ENCODE measurements around the gene CSNK1A1L. TPM values are rescaled to one million over a fixed set of nuclear protein-coding genes. Genes with fewer than 3 reads are reported as not detected.

The CSNK1A1L gene
- total RNA-seq, 1 donor from 2014 or later = not detected

GRCh38 chr13:37142877-37143276 lies 37.4 kb upstream of the CSNK1A1L start:
- Mint-ChIP-seq H3K4me1 (ENCODE audit: low read depth) (no peaks in the 10 kb centered on the region), H3K27ac (no peak overlapping the region), H3K4me3 (ENCODE audit: low read depth) (no peak overlapping the region), H3K36me3 (ENCODE audit: insufficient read depth) (no peaks in the 10 kb centered on the region), H3K9me3 (ENCODE audit: low read depth) (no peaks in the 10 kb centered on the region), H3K27me3 (no peaks in the 10 kb centered on the region)
- TF ChIP-seq, protein P1, sequence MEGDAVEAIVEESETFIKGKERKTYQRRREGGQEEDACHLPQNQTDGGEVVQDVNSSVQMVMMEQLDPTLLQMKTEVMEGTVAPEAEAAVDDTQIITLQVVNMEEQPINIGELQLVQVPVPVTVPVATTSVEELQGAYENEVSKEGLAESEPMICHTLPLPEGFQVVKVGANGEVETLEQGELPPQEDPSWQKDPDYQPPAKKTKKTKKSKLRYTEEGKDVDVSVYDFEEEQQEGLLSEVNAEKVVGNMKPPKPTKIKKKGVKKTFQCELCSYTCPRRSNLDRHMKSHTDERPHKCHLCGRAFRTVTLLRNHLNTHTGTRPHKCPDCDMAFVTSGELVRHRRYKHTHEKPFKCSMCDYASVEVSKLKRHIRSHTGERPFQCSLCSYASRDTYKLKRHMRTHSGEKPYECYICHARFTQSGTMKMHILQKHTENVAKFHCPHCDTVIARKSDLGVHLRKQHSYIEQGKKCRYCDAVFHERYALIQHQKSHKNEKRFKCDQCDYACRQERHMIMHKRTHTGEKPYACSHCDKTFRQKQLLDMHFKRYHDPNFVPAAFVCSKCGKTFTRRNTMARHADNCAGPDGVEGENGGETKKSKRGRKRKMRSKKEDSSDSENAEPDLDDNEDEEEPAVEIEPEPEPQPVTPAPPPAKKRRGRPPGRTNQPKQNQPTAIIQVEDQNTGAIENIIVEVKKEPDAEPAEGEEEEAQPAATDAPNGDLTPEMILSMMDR (IDR thresholded peaks at IDR 0.05; ENCODE audit: unreplicated experiment) = no peak
- DNase-seq (ENCODE audit: low spot score, unreplicated experiment) = no peak

DNA sequence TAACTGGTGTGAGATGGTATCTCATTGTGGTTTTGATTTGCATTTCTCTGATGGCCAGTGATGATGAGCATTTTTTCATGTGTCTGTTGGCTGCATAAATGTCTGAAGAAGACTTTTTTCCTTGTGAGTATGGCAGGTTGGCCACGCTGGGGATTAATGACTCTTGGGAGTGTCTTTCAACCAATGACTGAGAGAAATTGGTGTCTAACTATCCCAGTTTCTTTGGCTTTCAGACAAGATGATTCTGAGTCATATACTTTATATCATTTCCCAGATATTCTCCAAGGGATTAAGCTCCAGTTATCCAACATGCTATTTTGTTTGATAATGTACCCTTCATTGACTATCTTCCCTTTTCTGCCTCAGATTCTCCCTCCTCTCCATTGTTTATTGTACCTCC lies 35.5 kb upstream of the CSNK1A1L start:
- Mint-ChIP-seq H3K27ac (no peak overlapping the region), H3K4me1 (ENCODE audit: low read depth) (no peaks in the 10 kb centered on the region), H3K27me3 (no peaks in the 10 kb centered on the region), H3K9me3 (ENCODE audit: low read depth) (no peaks in the 10 kb centered on the region), H3K36me3 (ENCODE audit: insufficient read depth) (no peaks in the 10 kb centered on the region), H3K4me3 (ENCODE audit: low read depth) (no peak overlapping the region)
- DNase-seq (ENCODE audit: low spot score, unreplicated experiment) = no peak
- TF ChIP-seq, protein P1 (IDR thresholded peaks at IDR 0.05; ENCODE audit: unreplicated experiment) = no peak

DNA sequence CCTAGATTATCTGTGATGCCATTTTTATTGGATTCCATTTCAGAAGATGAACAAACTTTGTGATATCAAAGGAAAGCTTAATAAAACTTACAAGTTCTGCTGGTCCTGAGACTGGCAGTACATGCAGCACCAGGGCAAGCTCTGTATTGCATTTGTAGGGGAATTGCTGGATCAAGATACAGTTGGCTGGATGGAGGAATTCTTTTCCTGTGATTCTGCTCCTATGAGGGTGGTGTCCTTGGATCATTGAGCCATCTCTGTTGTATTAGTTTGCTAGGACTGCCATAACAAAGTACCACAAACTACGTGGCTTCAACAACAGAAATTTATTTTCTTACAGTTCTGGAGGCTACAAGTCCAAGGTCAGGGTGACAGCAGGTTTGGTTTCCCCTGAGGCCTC lies 33.9 kb upstream of the CSNK1A1L start:
- H3K9me3 Mint-ChIP-seq (ENCODE audit: low read depth) = no peaks in the 10 kb centered on the region
- TF ChIP-seq, protein P1 (IDR thresholded peaks at IDR 0.05; ENCODE audit: unreplicated experiment) = no peak
- DNase-seq (ENCODE audit: low spot score, unreplicated experiment) = no peak

DNA sequence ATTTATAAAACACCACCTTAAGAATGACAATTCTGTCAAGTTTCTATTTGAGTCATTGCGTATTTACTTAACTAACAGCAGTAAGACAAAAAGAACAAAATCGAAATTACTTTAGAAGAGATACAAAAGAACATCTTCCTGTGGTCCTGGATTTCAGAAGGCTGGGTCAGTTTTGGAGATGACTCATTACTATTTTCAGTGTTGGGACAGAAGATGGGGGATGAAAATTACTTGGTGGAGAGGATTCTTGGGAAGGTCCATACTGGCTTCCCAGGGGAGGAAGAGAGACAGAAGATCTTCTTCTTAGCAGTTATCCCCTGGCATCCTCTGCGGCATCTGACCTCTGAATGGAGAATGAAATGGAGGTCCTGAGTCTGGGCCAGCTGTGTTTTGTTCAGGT lies 33.5 kb upstream of the CSNK1A1L start:
- Mint-ChIP-seq H3K9me3 (ENCODE audit: low read depth) (no peaks in the 10 kb centered on the region), H3K27ac (no peak overlapping the region), H3K4me3 (ENCODE audit: low read depth) (no peak overlapping the region), H3K4me1 (ENCODE audit: low read depth) (no peaks in the 10 kb centered on the region), H3K36me3 (ENCODE audit: insufficient read depth) (no peaks in the 10 kb centered on the region), H3K27me3 (no peaks in the 10 kb centered on the region)
- no peak for DNase-seq (ENCODE audit: low spot score, unreplicated experiment)
- TF ChIP-seq, protein P1 (IDR thresholded peaks at IDR 0.05; ENCODE audit: unreplicated experiment) = no peak

More for the DNA sequence above, 33.9 kb upstream of the CSNK1A1L start:
- Mint-ChIP-seq H3K27me3 (no peaks in the 10 kb centered on the region), H3K4me3 (ENCODE audit: low read depth) (no peak overlapping the region), H3K36me3 (ENCODE audit: insufficient read depth) (no peaks in the 10 kb centered on the region), H3K4me1 (ENCODE audit: low read depth) (no peaks in the 10 kb centered on the region), H3K27ac (no peak overlapping the region)

DNA sequence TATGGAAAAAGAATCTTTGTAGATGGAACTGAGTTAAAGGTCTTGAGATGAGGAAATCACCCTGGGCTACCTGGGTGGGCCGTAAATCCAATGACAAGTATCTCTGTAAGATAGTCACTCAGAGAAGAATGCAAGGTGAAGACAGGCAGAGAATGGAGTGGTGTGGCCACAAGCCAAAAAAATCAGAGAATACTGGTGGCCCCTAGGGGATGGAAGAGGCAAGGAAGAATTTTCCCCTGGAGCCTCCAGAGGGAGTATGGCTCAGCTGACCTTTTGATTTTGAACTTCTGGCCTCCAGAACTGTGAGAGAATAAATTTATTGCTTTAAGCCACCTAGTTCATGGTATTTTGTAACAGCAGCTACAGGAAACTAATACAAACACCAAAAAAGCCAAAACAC lies 32.7 kb upstream of the CSNK1A1L start:
- Mint-ChIP-seq H3K27ac (no peak overlapping the region), H3K36me3 (ENCODE audit: insufficient read depth) (no peaks in the 10 kb centered on the region), H3K4me3 (ENCODE audit: low read depth) (no peak overlapping the region), H3K4me1 (ENCODE audit: low read depth) (no peaks in the 10 kb centered on the region), H3K9me3 (ENCODE audit: low read depth) (no peaks in the 10 kb centered on the region), H3K27me3 (no peaks in the 10 kb centered on the region)
- no peak for DNase-seq (ENCODE audit: low spot score, unreplicated experiment)
- TF ChIP-seq, protein P1 (IDR thresholded peaks at IDR 0.05; ENCODE audit: unreplicated experiment) = peak; percentile 25
